Ecto neural progenitor cell (in vitro differentiated cells): ENCODE results near the gene IL17B.

ENCODE experiments used
- DNase-seq: peaks from one replicate; pipeline ENCODE4 v3.0.0-alpha.2; 2018; ENCODE audit warnings: low spot score

The IL17B gene

GRCh38 chr5:149414405-149415065 is 35.4 kb upstream of the IL17B start:
- DNase-seq: no peak

GRCh38 chr5:149413477-149414210 is 34.6 kb upstream of the IL17B start:
- no peak for DNase-seq

- DNase-seq: no peak
These were observed 33.8 kb upstream of the IL17B start for GRCh38 chr5:149412783-149413476.

- DNase-seq: no peak
These were observed 32.8 kb upstream of the IL17B start for GRCh38 chr5:149411738-149412519.

- no peak for DNase-seq
These were observed 31.8 kb upstream of the IL17B start for GRCh38 chr5:149410721-149411432.

- DNase-seq: no peak
These were observed 31.0 kb upstream of the IL17B start for GRCh38 chr5:149410071-149410470.

GRCh38 chr5:149409268-149409948 is 30.3 kb upstream of the IL17B start:
- DNase-seq: no peak

GRCh38 chr5:149408252-149409099 is 29.4 kb upstream of the IL17B start:
- DNase-seq: no peak

- no peak for DNase-seq
These were observed 28.5 kb upstream of the IL17B start for GRCh38 chr5:149407323-149408251.

- no peak for DNase-seq
These were observed 27.9 kb upstream of the IL17B start for GRCh38 chr5:149406979-149407306.

GRCh38 chr5:149406203-149406978 is 27.3 kb upstream of the IL17B start:
- DNase-seq: no peak

- DNase-seq: no peak
These were observed 26.6 kb upstream of the IL17B start for GRCh38 chr5:149405550-149406202.

- no peak for DNase-seq
These were observed 25.9 kb upstream of the IL17B start for GRCh38 chr5:149404746-149405549.

- no peak for DNase-seq
These were observed 25.0 kb upstream of the IL17B start for GRCh38 chr5:149403923-149404745.

- DNase-seq: no peak
These were observed 23.2 kb upstream of the IL17B start for GRCh38 chr5:149402291-149402690.

- no peak for DNase-seq
These were observed 22.0 kb upstream of the IL17B start for GRCh38 chr5:149401051-149401450.
